Measurements from ENCODE around the gene SFRP2.

Gene SFRP2

DNA sequence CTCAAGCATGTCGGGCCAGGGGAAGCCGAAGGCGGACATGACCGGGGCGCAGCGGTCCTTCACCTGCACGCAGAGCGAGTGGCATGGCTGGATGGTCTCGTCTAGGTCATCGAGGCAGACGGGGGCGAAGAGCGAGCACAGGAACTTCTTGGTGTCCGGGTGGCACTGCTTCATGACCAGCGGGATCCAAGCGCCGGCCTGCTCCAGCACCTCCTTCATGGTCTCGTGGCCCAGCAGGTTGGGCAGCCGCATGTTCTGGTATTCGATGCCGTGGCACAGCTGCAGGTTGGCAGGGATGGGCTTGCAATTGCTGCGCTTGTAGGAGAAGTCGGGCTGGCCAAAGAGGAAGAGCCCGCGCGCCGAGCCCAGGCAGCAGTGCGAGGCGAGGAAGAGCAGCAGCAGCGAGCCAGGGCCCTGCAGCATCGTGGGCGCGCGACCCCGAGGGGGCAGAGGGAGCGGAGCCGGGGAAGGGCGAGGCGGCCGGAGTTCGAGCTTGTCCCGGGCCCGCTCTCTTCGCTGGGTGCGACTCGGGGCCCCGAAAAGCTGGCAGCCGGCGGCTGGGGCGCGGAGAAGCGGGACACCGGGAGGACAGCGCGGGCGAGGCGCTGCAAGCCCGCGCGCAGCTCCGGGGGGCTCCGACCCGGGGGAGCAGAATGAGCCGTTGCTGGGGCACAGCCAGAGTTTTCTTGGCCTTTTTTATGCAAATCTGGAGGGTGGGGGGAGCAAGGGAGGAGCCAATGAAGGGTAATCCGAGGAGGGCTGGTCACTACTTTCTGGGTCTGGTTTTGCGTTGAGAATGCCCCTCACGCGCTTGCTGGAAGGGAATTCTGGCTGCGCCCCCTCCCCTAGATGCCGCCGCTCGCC lies at the start of gene SFRP2:
Gene SFRP2 (minus strand): TSS at position 671 of the 864 bp plus-strand sequence. CDS start 248 bp downstream, at position 423.
- no peak for DNase-seq (ENCODE audit: low read depth)
- TF ChIP-seq, protein P1, sequence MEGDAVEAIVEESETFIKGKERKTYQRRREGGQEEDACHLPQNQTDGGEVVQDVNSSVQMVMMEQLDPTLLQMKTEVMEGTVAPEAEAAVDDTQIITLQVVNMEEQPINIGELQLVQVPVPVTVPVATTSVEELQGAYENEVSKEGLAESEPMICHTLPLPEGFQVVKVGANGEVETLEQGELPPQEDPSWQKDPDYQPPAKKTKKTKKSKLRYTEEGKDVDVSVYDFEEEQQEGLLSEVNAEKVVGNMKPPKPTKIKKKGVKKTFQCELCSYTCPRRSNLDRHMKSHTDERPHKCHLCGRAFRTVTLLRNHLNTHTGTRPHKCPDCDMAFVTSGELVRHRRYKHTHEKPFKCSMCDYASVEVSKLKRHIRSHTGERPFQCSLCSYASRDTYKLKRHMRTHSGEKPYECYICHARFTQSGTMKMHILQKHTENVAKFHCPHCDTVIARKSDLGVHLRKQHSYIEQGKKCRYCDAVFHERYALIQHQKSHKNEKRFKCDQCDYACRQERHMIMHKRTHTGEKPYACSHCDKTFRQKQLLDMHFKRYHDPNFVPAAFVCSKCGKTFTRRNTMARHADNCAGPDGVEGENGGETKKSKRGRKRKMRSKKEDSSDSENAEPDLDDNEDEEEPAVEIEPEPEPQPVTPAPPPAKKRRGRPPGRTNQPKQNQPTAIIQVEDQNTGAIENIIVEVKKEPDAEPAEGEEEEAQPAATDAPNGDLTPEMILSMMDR (IDR thresholded peaks at IDR 0.05; ENCODE audit: control insufficient read depth, extremely low read depth, insufficient read depth): no peak
- no peak within 1 kb of the TSS for H3K4me3 ChIP-seq (ENCODE audit: low read depth, low read length)

- TF ChIP-seq, protein P1 (IDR thresholded peaks at IDR 0.05; ENCODE audit: control insufficient read depth, extremely low read depth, insufficient read depth): no peak
- DNase-seq (ENCODE audit: low read depth): peak; percentile 6
- H3K4me3 ChIP-seq (ENCODE audit: low read depth, low read length): no peak overlapping the region
Measured at GRCh38 chr4:153838564-153838963, 49.7 kb upstream of the SFRP2 start.

GRCh38 chr4:153834901-153835300 lies 46.0 kb upstream of the SFRP2 start:
- H3K4me3 ChIP-seq (ENCODE audit: low read depth, low read length): no peak overlapping the region
- no peak for DNase-seq (ENCODE audit: low read depth)
- TF ChIP-seq, protein P1 (IDR thresholded peaks at IDR 0.05; ENCODE audit: control insufficient read depth, extremely low read depth, insufficient read depth): no peak

- no peak overlapping the region for H3K4me3 ChIP-seq (ENCODE audit: low read depth, low read length)
- no peak for DNase-seq (ENCODE audit: low read depth)
- TF ChIP-seq, protein P1 (IDR thresholded peaks at IDR 0.05; ENCODE audit: control insufficient read depth, extremely low read depth, insufficient read depth): no peak
Measured at GRCh38 chr4:153832720-153833287, 43.9 kb upstream of the SFRP2 start.

- DNase-seq (ENCODE audit: low read depth): no peak
- TF ChIP-seq, protein P1 (IDR thresholded peaks at IDR 0.05; ENCODE audit: control insufficient read depth, extremely low read depth, insufficient read depth): no peak
- no peak overlapping the region for H3K4me3 ChIP-seq (ENCODE audit: low read depth, low read length)
Measured at GRCh38 chr4:153832054-153832453, 43.2 kb upstream of the SFRP2 start.

GRCh38 chr4:153831245-153831644 lies 42.4 kb upstream of the SFRP2 start:
- DNase-seq (ENCODE audit: low read depth): no peak
- TF ChIP-seq, protein P1 (IDR thresholded peaks at IDR 0.05; ENCODE audit: control insufficient read depth, extremely low read depth, insufficient read depth): no peak
- H3K4me3 ChIP-seq (ENCODE audit: low read depth, low read length): no peak overlapping the region
